Adrenal gland (tissue), 5 donors: Measurements from ENCODE around the gene CACNA1D.
"Not testable (repeated sequence)": the region's sequence is repeated elsewhere in the genome, so short reads cannot be mapped to it uniquely, and the experiment has no call there.

ENCODE experiments used
- POLR2A ChIP-seq, 2 donors: fragments of 450-650 bp; IDR thresholded peaks; one replicate each; pipeline ENCODE4 v1.6.1; 2017; ENCODE audit warnings: antibody characterized with exemption in 2 of 2, mild to moderate bottlenecking in 2 of 2, moderate library complexity in 1 of 2
- TF ChIP-seq, protein P1 (sequence below), 6 experiments: fragments of 450-650 bp in 4 of 6; fragments of 200-600 bp in 2 of 6; sonication (generic) in 1 of 6; IDR thresholded peaks; 1 replicate in 5 of 6; 2 replicates in 1 of 6; pipeline versions ENCODE4 v1.5.1 to v1.8.0; 2016 to 2021; ENCODE audit warnings: antibody characterized with exemption in 6 of 6, mild to moderate bottlenecking in 2 of 6, moderate library complexity in 1 of 6
- donor health status: DM: no; HTN: no; CAD: no.

DNA sequence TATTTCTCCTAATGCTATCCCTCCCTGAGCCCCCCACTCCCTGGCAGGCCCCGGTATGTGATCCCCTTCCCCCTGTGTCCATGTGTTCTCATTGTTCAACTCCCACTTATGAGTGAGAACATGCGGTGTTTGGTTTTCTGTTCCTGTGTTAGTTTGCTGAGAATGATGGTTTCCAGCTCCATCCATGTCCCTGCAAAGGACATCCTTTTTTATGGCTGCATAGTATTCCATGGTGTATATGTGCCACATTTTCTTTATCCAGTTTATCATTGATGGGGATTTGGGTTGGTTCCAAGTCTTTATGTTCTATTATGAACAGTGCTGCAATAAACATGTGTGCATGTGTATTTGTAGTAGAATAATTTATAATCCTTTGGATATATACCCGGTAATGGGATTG is 18.0 kb upstream of the CACNA1D start:
- TF ChIP-seq, protein P1, sequence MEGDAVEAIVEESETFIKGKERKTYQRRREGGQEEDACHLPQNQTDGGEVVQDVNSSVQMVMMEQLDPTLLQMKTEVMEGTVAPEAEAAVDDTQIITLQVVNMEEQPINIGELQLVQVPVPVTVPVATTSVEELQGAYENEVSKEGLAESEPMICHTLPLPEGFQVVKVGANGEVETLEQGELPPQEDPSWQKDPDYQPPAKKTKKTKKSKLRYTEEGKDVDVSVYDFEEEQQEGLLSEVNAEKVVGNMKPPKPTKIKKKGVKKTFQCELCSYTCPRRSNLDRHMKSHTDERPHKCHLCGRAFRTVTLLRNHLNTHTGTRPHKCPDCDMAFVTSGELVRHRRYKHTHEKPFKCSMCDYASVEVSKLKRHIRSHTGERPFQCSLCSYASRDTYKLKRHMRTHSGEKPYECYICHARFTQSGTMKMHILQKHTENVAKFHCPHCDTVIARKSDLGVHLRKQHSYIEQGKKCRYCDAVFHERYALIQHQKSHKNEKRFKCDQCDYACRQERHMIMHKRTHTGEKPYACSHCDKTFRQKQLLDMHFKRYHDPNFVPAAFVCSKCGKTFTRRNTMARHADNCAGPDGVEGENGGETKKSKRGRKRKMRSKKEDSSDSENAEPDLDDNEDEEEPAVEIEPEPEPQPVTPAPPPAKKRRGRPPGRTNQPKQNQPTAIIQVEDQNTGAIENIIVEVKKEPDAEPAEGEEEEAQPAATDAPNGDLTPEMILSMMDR (IDR thresholded peaks at IDR 0.05) = not testable (repeated sequence)
- TF ChIP-seq POLR2A (IDR thresholded peaks at IDR 0.05) = not testable (repeated sequence)
